Stimulated activated CD4-positive, alpha-beta T cell treated with anti-CD3 and anti-CD28 coated beads, Interleukin-2, amount 100 ng/mL, for 4 hours (primary cell): ENCODE results near the gene SEPTIN3.
A peak's percentile ranks its signal among the peaks of the same experiment; 100 is the strongest.

ENCODE experiments used
- DNase-seq: peaks from one replicate; pipeline ENCODE4 v3.0.0-alpha.2; 2020; ENCODE audit warnings: low read depth

SEPTIN3 gene

GRCh38 chr22:41975299-41976069 lies 6.2 kb downstream of the SEPTIN3 start:
- no peak for DNase-seq

DNA sequence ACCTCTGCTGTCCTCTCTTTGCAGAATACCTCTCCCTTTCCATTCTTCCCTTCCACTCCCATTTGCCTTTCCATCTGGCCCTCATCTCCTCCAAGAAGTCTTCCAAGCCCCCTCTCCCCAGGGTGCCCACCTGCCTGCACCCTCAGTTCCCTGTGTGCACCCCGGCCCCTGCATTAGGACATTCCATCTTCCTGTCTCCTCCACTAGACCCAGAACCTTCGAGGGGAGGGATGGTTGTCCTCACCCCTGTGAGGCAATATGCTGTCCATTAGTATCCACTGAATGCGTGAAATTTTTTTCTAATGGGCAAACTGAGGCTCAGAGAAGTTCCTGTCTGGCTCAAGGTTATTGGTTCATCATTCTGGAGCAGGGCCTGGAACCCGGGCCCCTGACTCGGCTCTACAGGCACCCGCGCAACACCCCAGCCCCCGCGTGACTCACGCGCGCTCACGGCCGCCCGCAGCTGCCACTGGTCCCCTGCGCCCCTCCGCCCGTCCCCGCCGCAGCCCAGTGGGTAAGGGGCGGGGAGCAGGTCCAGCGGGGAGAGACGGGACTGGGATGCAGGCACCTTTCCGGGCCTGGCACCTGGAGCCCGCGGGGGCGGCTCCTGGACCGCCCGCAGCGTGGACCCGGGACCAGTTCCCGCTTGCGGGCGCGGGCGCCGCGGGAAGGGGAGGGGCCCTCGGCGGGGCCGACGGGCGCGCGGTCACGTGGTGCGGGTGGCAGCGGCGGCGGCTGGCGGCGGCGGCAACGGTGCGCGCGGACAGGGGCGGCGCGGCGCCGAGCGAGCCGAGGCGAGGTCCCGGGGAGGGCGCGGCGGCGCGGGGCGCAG lies 7.0 kb downstream of the SEPTIN3 start:
- DNase-seq = peak; percentile 30

GRCh38 chr22:41976961-41977566 lies 7.8 kb downstream of the SEPTIN3 start:
- DNase-seq = no peak

DNA sequence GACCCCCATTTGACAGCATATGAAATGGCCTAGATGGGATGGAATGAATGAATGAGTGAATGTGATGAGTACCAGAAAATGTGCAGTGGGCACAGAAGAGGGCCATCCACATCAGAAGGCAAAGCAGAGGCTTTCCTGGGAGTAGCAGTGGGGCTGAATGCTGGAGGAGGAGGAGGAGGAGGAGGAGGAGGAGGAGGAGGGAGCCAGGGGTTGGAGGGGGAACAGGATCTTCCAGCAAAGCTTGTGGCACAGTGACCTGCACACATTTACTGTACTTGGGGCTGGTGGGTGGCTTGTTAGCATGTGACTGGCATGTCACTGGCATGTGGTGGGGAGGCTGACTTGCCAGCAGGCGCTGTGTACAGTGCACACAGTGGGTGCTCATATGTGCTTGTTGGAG lies 9.5 kb downstream of the SEPTIN3 start:
- DNase-seq = no peak

DNA sequence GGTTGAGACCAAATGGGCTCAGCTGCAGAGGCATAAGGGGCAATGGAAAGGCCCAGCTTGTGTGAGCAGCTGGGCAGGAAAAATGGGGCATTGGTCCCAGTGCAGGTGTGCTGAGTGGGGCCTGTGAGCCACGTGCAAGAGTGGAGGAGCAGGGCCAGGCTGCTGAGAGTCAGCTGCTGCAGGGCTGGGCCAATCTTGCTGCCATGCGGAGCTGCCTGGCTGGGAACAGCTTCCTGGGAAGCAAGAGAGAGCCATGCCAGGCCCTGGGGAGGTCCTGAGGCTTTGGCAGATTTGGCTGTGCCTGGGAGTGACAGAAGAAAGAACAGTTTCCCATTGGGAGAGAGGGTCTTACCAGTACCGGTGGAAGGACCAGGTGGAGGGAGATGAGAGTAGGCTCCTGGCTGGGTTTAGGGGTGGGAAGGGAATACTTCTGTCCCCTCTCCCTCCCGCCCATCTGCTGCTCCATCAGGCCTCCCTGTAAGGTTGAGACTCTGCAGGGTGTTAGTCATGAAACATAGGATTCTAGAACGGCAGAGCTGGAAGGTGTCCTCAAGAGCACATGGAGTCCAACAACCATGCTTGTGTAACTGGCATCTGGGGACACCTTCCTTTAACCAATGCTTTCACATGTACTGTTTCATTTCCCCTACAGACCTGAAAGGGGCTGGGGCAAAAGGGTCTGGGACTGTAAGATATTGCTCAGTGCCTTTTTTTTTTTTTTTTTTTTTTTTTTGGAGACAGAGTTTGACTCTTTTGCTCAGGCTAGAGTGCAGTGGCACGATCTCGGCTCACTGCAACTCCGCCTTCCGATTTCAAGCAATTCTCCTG lies 10.4 kb downstream of the SEPTIN3 start:
- DNase-seq = no peak

DNA sequence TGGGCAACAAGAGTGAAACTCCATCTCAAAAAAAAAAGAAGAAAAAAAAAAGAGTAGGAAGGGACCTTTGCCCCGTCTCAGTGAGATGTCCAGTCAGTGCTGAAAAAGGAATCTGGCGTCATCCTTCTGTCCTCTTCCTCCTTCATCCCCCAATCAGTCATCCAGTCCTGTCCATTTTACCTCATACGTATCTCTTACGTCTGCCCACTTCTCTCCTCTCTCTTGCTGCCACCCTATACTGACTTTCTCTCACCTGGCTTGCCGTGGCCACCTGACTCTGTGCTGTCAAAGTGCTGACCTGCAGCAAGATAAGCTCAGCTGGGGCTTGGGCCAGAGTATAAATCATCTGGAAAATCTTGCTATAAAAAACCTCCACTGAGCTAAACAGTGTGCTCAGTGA lies 13.6 kb downstream of the SEPTIN3 start:
- no peak for DNase-seq

GRCh38 chr22:41983513-41984405 lies 14.5 kb downstream of the SEPTIN3 start:
- DNase-seq = no peak

- DNase-seq = no peak
Measured at GRCh38 chr22:41987276-41987675, 18.0 kb downstream of the SEPTIN3 start.

DNA sequence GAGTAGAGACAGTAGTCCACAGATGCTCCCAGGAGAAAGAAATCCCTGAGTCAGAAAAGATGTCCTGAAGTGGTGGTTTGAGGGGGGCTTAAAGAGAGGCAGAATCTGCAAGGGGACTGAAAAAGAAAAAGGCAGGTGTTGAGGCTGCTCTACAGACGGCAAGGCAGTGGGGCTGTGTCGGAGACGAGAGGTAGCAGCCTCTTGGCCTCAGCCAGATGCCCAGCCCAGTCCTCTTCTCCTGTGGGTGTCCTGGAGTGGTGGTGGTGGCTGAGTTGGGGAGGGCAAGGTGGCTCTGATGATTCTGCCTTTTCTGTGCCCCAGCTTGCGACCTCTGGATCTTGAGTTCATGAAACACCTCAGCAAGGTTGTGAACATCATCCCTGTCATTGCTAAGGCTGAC lies 20.0 kb downstream of the SEPTIN3 start:
- DNase-seq = no peak

GRCh38 chr22:41991111-41991510 lies 21.9 kb downstream of the SEPTIN3 start:
- no peak for DNase-seq

GRCh38 chr22:41992496-41992895 lies 23.3 kb downstream of the SEPTIN3 start:
- no peak for DNase-seq

DNA sequence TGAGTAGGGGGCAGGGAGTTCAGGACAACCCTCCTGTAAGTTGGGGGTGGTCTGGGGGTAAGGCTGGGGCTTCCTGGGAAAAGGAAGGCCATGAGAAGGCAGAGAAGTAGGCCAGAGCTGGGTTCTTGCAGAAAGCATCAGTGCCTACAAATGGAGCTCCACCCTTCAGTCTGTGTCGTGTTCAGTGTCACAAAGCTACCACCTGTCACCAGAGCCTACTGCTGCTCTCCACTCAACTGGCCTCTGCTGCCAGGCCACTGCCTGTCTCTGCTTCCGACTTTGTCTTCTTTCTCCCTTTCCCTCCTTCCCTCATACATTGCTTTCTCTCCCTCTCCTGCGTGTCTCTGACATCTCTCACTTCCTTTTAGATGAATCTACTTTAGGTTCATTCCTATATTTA lies 26.0 kb downstream of the SEPTIN3 start:
- DNase-seq = no peak

DNA sequence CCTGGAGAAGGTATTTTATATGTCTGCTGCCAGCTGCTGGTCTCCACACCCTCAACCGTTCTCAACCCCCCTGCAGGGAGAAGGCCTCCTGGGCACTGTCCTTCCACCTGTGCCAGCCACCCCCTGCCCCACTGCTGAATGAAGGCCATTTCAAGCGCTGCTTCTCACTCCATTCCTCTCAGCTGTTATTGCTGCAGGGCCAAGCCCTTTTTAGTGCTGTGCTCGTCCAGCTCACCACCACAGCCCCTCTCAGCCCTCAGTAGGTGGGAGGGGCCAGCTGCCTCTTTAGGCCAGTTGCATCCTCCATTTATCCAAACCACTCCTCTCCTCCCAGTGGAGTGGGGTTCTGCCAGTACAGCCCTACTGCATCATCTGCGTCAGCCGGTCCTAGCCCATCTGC lies 27.6 kb downstream of the SEPTIN3 start:
- no peak for DNase-seq

- peak; percentile 87 for DNase-seq
Measured at GRCh38 chr22:41998361-41999261, 29.4 kb downstream of the SEPTIN3 start, which contains the start of gene WBP2NL. WBP2NL (plus strand) TSS chr22:41998788; CDS start chr22:41998819, 31 bp downstream.

GRCh38 chr22:42000466-42000865 lies 31.2 kb downstream of the SEPTIN3 start:
- no peak for DNase-seq

DNA sequence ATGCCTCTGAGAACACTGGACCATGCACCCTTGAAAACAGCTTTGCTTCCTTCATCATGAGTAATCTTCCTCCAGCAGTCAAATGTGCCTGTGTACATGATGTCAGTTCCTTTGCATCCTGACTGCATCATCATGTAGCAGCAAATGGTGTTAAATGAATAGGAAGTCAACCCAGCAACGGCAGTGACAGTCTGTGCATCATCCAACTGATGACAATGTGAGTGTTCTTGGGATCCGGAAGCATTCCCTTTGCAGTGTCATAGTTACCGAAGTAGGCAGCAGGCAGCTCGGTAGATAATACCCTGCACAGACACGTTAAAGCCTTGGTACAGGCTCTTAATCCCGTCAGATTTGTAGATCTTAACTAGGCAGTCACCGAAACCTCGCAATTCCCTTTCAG lies 31.9 kb downstream of the SEPTIN3 start:
- no peak for DNase-seq

DNA sequence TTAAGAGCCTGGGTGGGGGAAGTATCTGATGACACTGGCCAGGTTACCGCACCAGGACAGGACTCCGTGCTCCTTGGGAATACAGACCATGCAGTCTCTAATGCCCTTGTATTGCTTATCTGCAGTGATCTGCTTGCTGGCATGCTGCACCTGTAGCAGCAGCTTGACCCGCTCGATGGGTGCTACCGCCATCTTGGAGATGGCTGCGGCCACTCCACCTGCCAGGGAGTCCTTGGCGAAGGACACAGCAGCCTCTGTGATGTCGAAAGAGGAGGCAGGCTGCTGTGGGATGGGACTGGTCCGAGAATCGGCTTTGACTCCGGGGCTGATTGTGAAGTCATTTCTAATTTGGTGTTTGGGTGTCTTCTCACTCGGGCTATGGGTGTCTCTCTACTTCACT lies 32.5 kb downstream of the SEPTIN3 start:
- no peak for DNase-seq

DNA sequence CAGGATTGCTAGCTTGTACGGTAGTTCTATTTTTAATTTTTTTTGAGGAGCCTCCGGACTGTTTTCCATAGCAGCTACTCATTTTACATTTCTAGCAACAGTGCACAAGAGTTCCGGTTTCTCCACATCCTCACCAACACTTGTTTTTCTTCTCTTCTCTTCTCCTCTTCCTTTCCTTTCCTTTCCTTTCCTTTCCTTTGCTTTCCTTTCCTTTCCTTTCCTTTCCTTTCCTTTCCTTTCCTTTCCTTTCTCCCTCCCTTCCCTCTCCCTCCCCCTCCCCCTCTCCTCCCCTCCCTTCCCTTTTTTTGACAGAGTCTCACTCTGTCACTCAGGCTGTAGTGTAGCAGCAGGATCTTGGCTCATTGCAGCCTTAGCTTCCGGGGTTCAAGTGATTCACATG lies 38.7 kb downstream of the SEPTIN3 start:
- no peak for DNase-seq

- no peak for DNase-seq
Measured at GRCh38 chr22:42010778-42011177, 41.5 kb downstream of the SEPTIN3 start.

DNA sequence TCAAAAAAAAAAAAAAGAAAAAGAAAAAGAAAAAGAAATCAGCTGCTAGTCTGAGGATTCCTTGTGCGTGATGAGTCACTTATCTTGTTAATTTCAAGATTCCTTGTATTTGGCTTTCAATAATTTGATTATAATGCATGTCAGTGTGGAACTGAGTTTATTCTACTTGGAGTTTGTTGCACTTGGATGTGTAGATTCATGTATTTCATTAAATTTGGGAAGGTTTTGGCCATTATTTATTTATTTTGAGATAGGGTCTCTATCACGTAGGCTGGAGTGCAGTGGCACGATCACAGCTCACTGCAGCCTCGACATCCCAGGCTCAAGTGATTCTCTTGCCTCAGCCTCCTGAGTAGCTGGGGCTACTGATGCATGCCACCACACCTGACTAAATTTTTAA lies 44.1 kb downstream of the SEPTIN3 start:
- no peak for DNase-seq
